K562 (cell line): ENCODE measurements around the gene TTBK1. TPM values are rescaled to one million over a fixed set of nuclear protein-coding genes. Genes with fewer than 3 reads are reported as not detected.
A peak's percentile ranks its signal among the peaks of the same experiment; 100 is the strongest.

Experiments used
- BRD4 ChIP-seq: fragments of 200-600 bp; sonication (generic); IDR thresholded peaks from 2 replicates; pipeline ENCODE4 v1.6.1; 2017; ENCODE audit warnings: inconsistent platforms
- MAFG ChIP-seq: fragments of 450-650 bp; conservative IDR thresholded peaks from 2 replicates; pipeline ENCODE4 v1.6.1; 2016; ENCODE audit warnings: missing genetic modification characterization, missing compliant biosample characterization
- MGA ChIP-seq: fragments of 450-650 bp; IDR thresholded peaks from 2 replicates; pipeline ENCODE4 v1.6.1; 2016; ENCODE audit warnings: mild to moderate bottlenecking, moderate library complexity
- TSHZ1 ChIP-seq: fragments of 250-450 bp; sonication (Bioruptor Pico); IDR thresholded peaks from 2 replicates; pipeline ENCODE4 v1.4.0; 2020; ENCODE audit warnings: mild to moderate bottlenecking, moderate library complexity
- ZC3H8 ChIP-seq: fragments of 450-650 bp; IDR thresholded peaks from 2 replicates; pipeline ENCODE4 v1.6.1; 2017
- ZNF584 ChIP-seq: fragments of 200-800 bp; sonication (Bioruptor generic); IDR thresholded peaks from 2 replicates; pipeline ENCODE4 v1.6.1; 2016; ENCODE audit warnings: low read depth, mild to moderate bottlenecking, missing genetic modification characterization, missing compliant biosample characterization
- polyA plus RNA-seq, 8 experiments: library from polyadenylated mRNA; depleted of rRNA in 4 of 8; stranded (reverse) in 5 of 8; unstranded in 3 of 8; fragments of >200 nt; fragmentation: Nextera tagmentation in 2 of 8; fragmentation: Illumina TruSeq in 1 of 8; extraction: Ambion mirVana in 2 of 8; extraction: Trizol in 1 of 8; gene quantifications; 2 replicates each; pipeline versions ENCODE4 v1.2.1 to v1.2.3, GENCODE V29; 2011 to 2014; ENCODE audit warnings: inconsistent platforms in 1 of 8, missing spikeins in 1 of 8
- total RNA-seq, 7 experiments: library from RNA; depleted of rRNA in 6 of 7; stranded (reverse); fragments of >200 nt in 6 of 7; fragmentation: Illumina TruSeq in 2 of 7; extraction: Trizol in 2 of 7; gene quantifications; 2 replicates each; pipeline versions ENCODE4 v1.2.1 to v1.2.3, GENCODE V29; 2011 to 2021; ENCODE audit warnings: low replicate concordance in 1 of 7
- TF ChIP-seq, protein P1 (sequence below): fragments of 450-650 bp; IDR thresholded peaks from 2 replicates; pipeline ENCODE4 v1.6.1; 2016; ENCODE audit warnings: mild to moderate bottlenecking

The TTBK1 gene
- total and polyA plus RNA-seq, 9 of the 15 experiments (the other 6 are each of a cell fraction or from before 2014, with no cell fraction given) = not detected

DNA sequence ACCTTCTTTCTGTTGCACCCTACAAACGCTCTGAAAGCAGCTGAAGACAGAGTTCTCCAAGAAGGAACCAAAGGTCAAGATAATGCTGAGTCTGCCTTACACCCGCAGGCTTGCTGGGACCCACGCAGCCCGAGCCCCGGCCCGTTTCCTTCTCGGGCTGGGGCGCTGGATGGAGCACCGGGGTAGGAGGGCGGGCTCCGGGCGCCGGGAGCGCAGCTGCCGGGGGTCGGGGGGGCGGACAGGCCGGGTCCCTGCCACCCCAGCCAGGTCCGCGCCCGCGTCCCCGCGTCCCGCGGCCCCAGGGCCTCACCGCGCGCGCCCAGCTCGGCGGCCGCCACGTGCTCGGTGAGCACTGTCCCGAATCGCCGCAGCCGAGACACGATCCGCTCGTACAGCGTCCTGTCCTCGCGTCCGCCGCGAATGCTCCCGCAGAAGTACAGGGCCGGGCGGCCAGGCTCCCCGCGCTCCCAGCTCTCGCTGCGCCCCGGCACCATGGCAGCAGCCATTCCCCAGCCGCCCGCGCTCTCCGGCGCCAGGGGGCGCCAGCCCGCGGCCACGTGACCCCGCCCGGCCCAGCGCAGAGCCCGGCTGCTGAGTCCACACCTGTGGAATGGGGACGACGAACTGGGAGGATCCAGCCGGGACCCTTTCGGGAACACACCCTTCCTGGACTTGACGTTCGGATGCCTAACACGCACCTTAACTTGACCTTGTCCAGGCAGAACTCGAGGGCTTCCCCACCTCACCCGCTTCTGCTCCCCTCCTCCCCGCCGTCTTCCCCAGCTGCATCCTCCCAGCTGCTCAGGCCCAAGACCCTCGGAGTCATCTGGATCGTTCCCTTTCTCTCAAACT is 14.1 kb upstream of the TTBK1 start, which contains the start of gene DNPH1 (continued):
- peak; percentile 87; the same call in 1 of the 2 replicates for TF ChIP-seq BRD4
- TF ChIP-seq TSHZ1 (CRISPR knock-in tag) = no peak
- TF ChIP-seq, protein P1, sequence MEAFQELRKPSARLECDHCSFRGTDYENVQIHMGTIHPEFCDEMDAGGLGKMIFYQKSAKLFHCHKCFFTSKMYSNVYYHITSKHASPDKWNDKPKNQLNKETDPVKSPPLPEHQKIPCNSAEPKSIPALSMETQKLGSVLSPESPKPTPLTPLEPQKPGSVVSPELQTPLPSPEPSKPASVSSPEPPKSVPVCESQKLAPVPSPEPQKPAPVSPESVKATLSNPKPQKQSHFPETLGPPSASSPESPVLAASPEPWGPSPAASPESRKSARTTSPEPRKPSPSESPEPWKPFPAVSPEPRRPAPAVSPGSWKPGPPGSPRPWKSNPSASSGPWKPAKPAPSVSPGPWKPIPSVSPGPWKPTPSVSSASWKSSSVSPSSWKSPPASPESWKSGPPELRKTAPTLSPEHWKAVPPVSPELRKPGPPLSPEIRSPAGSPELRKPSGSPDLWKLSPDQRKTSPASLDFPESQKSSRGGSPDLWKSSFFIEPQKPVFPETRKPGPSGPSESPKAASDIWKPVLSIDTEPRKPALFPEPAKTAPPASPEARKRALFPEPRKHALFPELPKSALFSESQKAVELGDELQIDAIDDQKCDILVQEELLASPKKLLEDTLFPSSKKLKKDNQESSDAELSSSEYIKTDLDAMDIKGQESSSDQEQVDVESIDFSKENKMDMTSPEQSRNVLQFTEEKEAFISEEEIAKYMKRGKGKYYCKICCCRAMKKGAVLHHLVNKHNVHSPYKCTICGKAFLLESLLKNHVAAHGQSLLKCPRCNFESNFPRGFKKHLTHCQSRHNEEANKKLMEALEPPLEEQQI = no peak
- TF ChIP-seq MAFG (tag) = peak; percentile 80; the same call in 1 of the 2 replicates
- TF ChIP-seq ZNF584 = 0 out of 2 replicates have a peak, but pooled peaks have one; percentile 46
- TF ChIP-seq MGA = peak; percentile 94
- no peak for TF ChIP-seq ZC3H8
